HEK293 (cell line): ENCODE data around the gene BNIPL.

Source experiments
- FEZF1 ChIP-seq: fragments of 450-650 bp; formaldehyde crosslinking; IDR thresholded peaks from 2 replicates; pipeline ENCODE4 v1.5.1; 2016; ENCODE audit warnings: missing biosample characterization, missing genetic modification characterization
- GFI1B ChIP-seq: fragments of 450-650 bp; formaldehyde crosslinking; IDR thresholded peaks from 2 replicates; pipeline ENCODE4 v1.5.1; 2016; ENCODE audit warnings: missing biosample characterization, missing genetic modification characterization
- HOXD13 ChIP-seq: sonication (generic); formaldehyde crosslinking; IDR thresholded peaks from 2 replicates; pipeline ENCODE4 v1.8.0; 2022; ENCODE audit warnings: missing genetic modification reagents, borderline replicate concordance
- PATZ1 ChIP-seq: fragments of 450-650 bp; formaldehyde crosslinking; IDR thresholded peaks from 2 replicates; pipeline ENCODE4 v1.5.1; 2016; ENCODE audit warnings: missing biosample characterization, missing genetic modification characterization
- REPIN1 ChIP-seq: fragments of 450-650 bp; formaldehyde crosslinking; IDR thresholded peaks from 2 replicates; pipeline ENCODE4 v1.5.1; 2017; ENCODE audit warnings: missing biosample characterization, missing genetic modification characterization, low read depth
- REST ChIP-seq: fragments of 450-650 bp; formaldehyde crosslinking; IDR thresholded peaks from 2 replicates; pipeline ENCODE4 v1.5.1; 2016; ENCODE audit warnings: missing biosample characterization, missing genetic modification characterization
- SALL2 ChIP-seq: fragments of 450-650 bp; formaldehyde crosslinking; IDR thresholded peaks from 2 replicates; pipeline ENCODE4 v1.5.0; 2017; ENCODE audit warnings: missing biosample characterization, mild to moderate bottlenecking, missing genetic modification characterization, borderline replicate concordance
- SP2 ChIP-seq: fragments of 450-650 bp; formaldehyde crosslinking; IDR thresholded peaks from 2 replicates; pipeline ENCODE4 v1.5.1; 2016; ENCODE audit warnings: missing biosample characterization, missing genetic modification characterization
- ZBTB1 ChIP-seq: fragments of 450-650 bp; formaldehyde crosslinking; IDR thresholded peaks from 2 replicates; pipeline ENCODE4 v1.5.1; 2016; ENCODE audit warnings: missing biosample characterization, missing genetic modification characterization
- ZEB2 ChIP-seq: fragments of 450-650 bp; formaldehyde crosslinking; IDR thresholded peaks from 2 replicates; pipeline ENCODE4 v1.5.1; 2016; ENCODE audit warnings: missing biosample characterization, missing genetic modification characterization
- ZNF112 ChIP-seq: fragments of 450-650 bp; formaldehyde crosslinking; IDR thresholded peaks from 2 replicates; pipeline ENCODE4 v1.5.0; 2017; ENCODE audit warnings: missing biosample characterization, missing genetic modification characterization
- ZNF114 ChIP-seq: fragments of 450-650 bp; formaldehyde crosslinking; IDR thresholded peaks from 2 replicates; pipeline ENCODE4 v1.5.0; 2017; ENCODE audit warnings: missing biosample characterization, missing genetic modification characterization
- ZNF146 ChIP-seq: fragments of 450-650 bp; formaldehyde crosslinking; IDR thresholded peaks from 2 replicates; pipeline ENCODE4 v1.5.1; 2016; ENCODE audit warnings: missing biosample characterization, missing genetic modification characterization
- ZNF221 ChIP-seq: fragments of 450-650 bp; formaldehyde crosslinking; IDR thresholded peaks from 2 replicates; pipeline ENCODE4 v1.5.1; 2017; ENCODE audit warnings: missing biosample characterization, missing genetic modification characterization, borderline replicate concordance
- ZNF223 ChIP-seq: fragments of 450-650 bp; formaldehyde crosslinking; IDR thresholded peaks from 2 replicates; pipeline ENCODE4 v1.5.1; 2016; ENCODE audit warnings: missing biosample characterization, missing genetic modification characterization
- ZNF248 ChIP-seq: fragments of 450-650 bp; formaldehyde crosslinking; IDR thresholded peaks from 2 replicates; pipeline ENCODE4 v1.5.1; 2017; ENCODE audit warnings: missing biosample characterization, missing genetic modification characterization
- ZNF311 ChIP-seq: fragments of 450-650 bp; formaldehyde crosslinking; IDR thresholded peaks from 2 replicates; pipeline ENCODE4 v1.5.1; 2017; ENCODE audit warnings: missing biosample characterization, missing genetic modification characterization, borderline replicate concordance
- ZNF391 ChIP-seq: fragments of 450-650 bp; formaldehyde crosslinking; IDR thresholded peaks from 2 replicates; pipeline ENCODE4 v1.5.1; 2016; ENCODE audit warnings: low read depth, missing biosample characterization, missing genetic modification characterization, borderline replicate concordance
- ZNF423 ChIP-seq: fragments of 450-650 bp; formaldehyde crosslinking; IDR thresholded peaks from 2 replicates; pipeline ENCODE4 v1.5.1; 2016; ENCODE audit warnings: missing biosample characterization, missing genetic modification characterization
- ZNF426 ChIP-seq: fragments of 450-650 bp; formaldehyde crosslinking; IDR thresholded peaks from 2 replicates; pipeline ENCODE4 v1.5.1; 2017; ENCODE audit warnings: missing biosample characterization, missing genetic modification characterization, mild to moderate bottlenecking, inconsistent platforms, moderate library complexity
- ZNF501 ChIP-seq: fragments of 450-650 bp; formaldehyde crosslinking; IDR thresholded peaks from 2 replicates; pipeline ENCODE4 v1.5.1; 2016; ENCODE audit warnings: missing biosample characterization, missing genetic modification characterization
- ZNF529 ChIP-seq: fragments of 450-650 bp; formaldehyde crosslinking; IDR thresholded peaks from 2 replicates; pipeline ENCODE4 v1.5.1; 2017; ENCODE audit warnings: missing genetic modification characterization, missing biosample characterization; ENCODE audit not compliant: insufficient replicate concordance
- ZNF544 ChIP-seq: fragments of 450-650 bp; formaldehyde crosslinking; IDR thresholded peaks from 2 replicates; pipeline ENCODE4 v1.5.0; 2017; ENCODE audit warnings: missing biosample characterization, missing genetic modification characterization
- ZNF548 ChIP-seq: fragments of 450-650 bp; formaldehyde crosslinking; IDR thresholded peaks from 2 replicates; pipeline ENCODE4 v1.5.1; 2016; ENCODE audit warnings: missing biosample characterization, missing genetic modification characterization
- ZNF560 ChIP-seq: fragments of 450-650 bp; formaldehyde crosslinking; IDR thresholded peaks from 2 replicates; pipeline ENCODE4 v1.5.1; 2017; ENCODE audit warnings: missing biosample characterization, missing genetic modification characterization, borderline replicate concordance
- ZNF629 ChIP-seq: fragments of 450-650 bp; formaldehyde crosslinking; IDR thresholded peaks from 2 replicates; pipeline ENCODE4 v1.5.1; 2017; ENCODE audit warnings: missing biosample characterization, missing genetic modification characterization
- ZNF660 ChIP-seq: fragments of 450-650 bp; IDR thresholded peaks from 2 replicates; pipeline ENCODE4 v1.5.1; 2018; ENCODE audit warnings: missing biosample characterization, mild to moderate bottlenecking, missing genetic modification characterization
- ZNF692 ChIP-seq: fragments of 450-650 bp; formaldehyde crosslinking; IDR thresholded peaks from 2 replicates; pipeline ENCODE4 v1.5.1; 2016; ENCODE audit warnings: missing biosample characterization, missing genetic modification characterization
- ZNF704 ChIP-seq: fragments of 450-650 bp; formaldehyde crosslinking; IDR thresholded peaks from 2 replicates; pipeline ENCODE4 v1.5.1; 2016; ENCODE audit warnings: missing biosample characterization, missing genetic modification characterization
- ZNF776 ChIP-seq: fragments of 450-650 bp; formaldehyde crosslinking; IDR thresholded peaks from 2 replicates; pipeline ENCODE4 v1.5.0; 2017; ENCODE audit warnings: missing biosample characterization, missing genetic modification characterization, borderline replicate concordance
- ZNF785 ChIP-seq: fragments of 450-650 bp; formaldehyde crosslinking; IDR thresholded peaks from 2 replicates; pipeline ENCODE4 v1.5.1; 2016; ENCODE audit warnings: missing biosample characterization, missing genetic modification characterization
- ZSCAN30 ChIP-seq: fragments of 450-650 bp; IDR thresholded peaks from 2 replicates; pipeline ENCODE4 v1.5.1; 2018; ENCODE audit warnings: missing biosample characterization, mild to moderate bottlenecking, missing genetic modification characterization, moderate library complexity

BNIPL gene

GRCh38 chr1:151062741-151063371 is 26.5 kb downstream of the BNIPL start (continued):
- TF ChIP-seq ZBTB1 (tag by site-specific recombination) (no peak), ZNF112 (no peak), ZSCAN30 (tag by site-specific recombination) (no peak), GFI1B (tag by site-specific recombination) (0 out of 2 replicates have a peak, but pooled peaks have one; percentile 11), ZNF114 (tag by site-specific recombination) (no peak), ZNF501 (tag by site-specific recombination) (peak; percentile 46; the same call in 1 of the 2 replicates), PATZ1 (0 out of 2 replicates have a peak, but pooled peaks have one; percentile 34), ZNF785 (tag by site-specific recombination) (no peak), ZNF311 (tag by site-specific recombination) (no peak), ZNF221 (tag by site-specific recombination) (no peak), REPIN1 (tag by site-specific recombination) (no peak), ZNF146 (tag by site-specific recombination) (0 out of 2 replicates have a peak, but pooled peaks have one; percentile 8), ZEB2 (tag by site-specific recombination) (peak; percentile 49; the same call in 1 of the 2 replicates), SALL2 (tag by site-specific recombination) (no peak), ZNF248 (tag by site-specific recombination) (no peak), ZNF544 (tag by site-specific recombination) (no peak), ZNF776 (tag by site-specific recombination) (no peak), ZNF629 (tag by site-specific recombination) (peak; percentile 70; the same call in 1 of the 2 replicates), ZNF223 (no peak), FEZF1 (tag by site-specific recombination) (no peak), ZNF529 (tag by site-specific recombination) (no peak), ZNF548 (tag by site-specific recombination) (no peak), ZNF704 (no peak), HOXD13 (CRISPR knock-in tag) (no peak), ZNF692 (tag by site-specific recombination) (0 out of 2 replicates have a peak, but pooled peaks have one; percentile 30), ZNF426 (tag by site-specific recombination) (no peak), ZNF660 (tag by site-specific recombination) (peak; percentile 93), SP2 (tag by site-specific recombination) (no peak), ZNF423 (tag by site-specific recombination) (no peak), REST (tag by site-specific recombination) (no peak), ZNF391 (tag by site-specific recombination) (no peak), ZNF560 (tag by site-specific recombination) (no peak)
